NCI-H524 treated with DMSO at 0.1 percent for 48 hours (cell line): ENCODE measurements around the gene NR1H2.

Experiments
- DNase-seq: peaks from one replicate; lab custom pipeline; 2025; lab: John Stamatoyannopoulos, UW

Gene NR1H2

GRCh38 chr19:50402544-50403301 is 26.5 kb downstream of the NR1H2 start:
- no peak for DNase-seq

GRCh38 chr19:50406156-50406820 is 30.0 kb downstream of the NR1H2 start:
- DNase-seq: no peak

GRCh38 chr19:50406829-50407228 is 30.6 kb downstream of the NR1H2 start:
- no peak for DNase-seq

GRCh38 chr19:50409347-50409746 is 33.1 kb downstream of the NR1H2 start:
- DNase-seq: no peak

GRCh38 chr19:50410109-50410508 is 33.9 kb downstream of the NR1H2 start:
- DNase-seq: no peak

GRCh38 chr19:50412419-50412818 is 36.2 kb downstream of the NR1H2 start:
- DNase-seq: no peak

GRCh38 chr19:50413096-50413495 is 36.8 kb downstream of the NR1H2 start:
- no peak for DNase-seq

- no peak for DNase-seq
Observed at GRCh38 chr19:50413531-50413930, 37.3 kb downstream of the NR1H2 start.

GRCh38 chr19:50414864-50415660 is 38.8 kb downstream of the NR1H2 start:
- DNase-seq: no peak

- no peak for DNase-seq
Observed at GRCh38 chr19:50415661-50416033, 39.4 kb downstream of the NR1H2 start.

GRCh38 chr19:50416034-50416977 is 40.0 kb downstream of the NR1H2 start:
- no peak for DNase-seq

GRCh38 chr19:50417111-50418081 is 41.1 kb downstream of the NR1H2 start:
- no peak for DNase-seq

GRCh38 chr19:50418176-50419021 is 42.1 kb downstream of the NR1H2 start, which contains the start of gene SPIB:
Gene SPIB, plus strand, starts transcription at chr19:50418938. Its CDS starts 25 bp downstream, at chr19:50418963.
- DNase-seq: no peak

GRCh38 chr19:50419022-50419579 is 42.8 kb downstream of the NR1H2 start:
- no peak for DNase-seq

- DNase-seq: no peak
Observed at GRCh38 chr19:50419580-50420035, 43.4 kb downstream of the NR1H2 start.

GRCh38 chr19:50420127-50420526 is 43.9 kb downstream of the NR1H2 start:
- no peak for DNase-seq

GRCh38 chr19:50420808-50421207 is 44.6 kb downstream of the NR1H2 start:
- no peak for DNase-seq

GRCh38 chr19:50422397-50423278 is 46.4 kb downstream of the NR1H2 start:
- no peak for DNase-seq
